ENCODE measurements around the gene KRTAP9-7. TPM values are rescaled to one million over a fixed set of nuclear protein-coding genes. Genes with fewer than 3 reads are reported as not detected.

KRTAP9-7 gene
- total and polyA plus RNA-seq, 2 experiments from 2014 or later: not detected

DNA sequence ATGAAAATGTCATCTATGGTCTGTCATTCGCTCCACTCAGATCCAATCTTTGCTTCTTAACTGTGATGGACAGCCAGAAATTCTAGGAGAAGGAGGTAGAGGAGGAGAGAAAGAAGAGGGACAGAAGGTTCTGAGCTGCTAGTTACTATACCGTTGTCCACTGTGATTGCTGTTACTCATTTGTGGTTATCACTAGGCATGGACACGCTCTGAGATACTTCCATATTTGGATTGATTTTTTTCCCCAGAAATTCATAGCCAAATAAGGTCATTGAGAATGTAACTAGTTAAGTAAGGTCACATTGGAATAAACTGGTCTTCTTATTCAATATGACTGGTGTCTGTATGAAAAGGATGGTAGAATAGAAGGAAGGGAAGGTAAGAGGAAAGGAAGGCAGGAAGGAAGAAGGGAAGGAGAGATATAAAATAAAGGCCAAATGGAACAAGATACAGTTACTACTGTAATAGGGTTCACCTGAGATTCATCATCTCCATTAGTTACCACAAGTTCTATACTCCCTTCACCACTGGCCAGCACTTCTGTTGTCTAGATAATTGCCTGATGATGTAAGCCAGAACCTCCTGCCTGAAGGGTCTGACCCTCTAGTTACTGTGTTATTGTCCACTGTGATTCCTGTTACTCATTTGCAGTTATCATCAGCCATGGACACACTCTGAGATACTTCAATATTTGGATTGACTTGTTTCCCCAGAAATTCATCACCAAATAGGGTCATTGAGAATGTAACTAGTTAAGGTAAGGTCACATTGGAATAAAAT, 2.9 kb downstream of the KRTAP9-7 start:
- Histone ChIP-seq H3F3A (replicated peaks; ENCODE audit: low read depth) (no peaks in the 10 kb centered on the region), H3K27me3 (ENCODE audit: insufficient read depth) (no peaks in the 10 kb centered on the region), H3K4me3 (no peak overlapping the region), H2AFZ (no peak overlapping the region), H4K20me1 (replicated peaks; ENCODE audit: insufficient read depth) (no peaks in the 10 kb centered on the region), H3K4me1 (ENCODE audit: insufficient read depth) (peaks cover under 1% of the 10 kb centered on the region; the same call in 1 of the 2 replicates), H3K27ac (ENCODE audit: low read depth) (no peak overlapping the region), H3K36me3 (ENCODE audit: insufficient read depth) (no peaks in the 10 kb centered on the region), H3K9me2 (ENCODE audit: insufficient read depth) (peaks cover 4% of the 10 kb centered on the region; the same call in 1 of the 2 replicates), H3K79me2 (replicated peaks; ENCODE audit: insufficient read depth) (no peaks in the 10 kb centered on the region), H3K4me2 (no peak overlapping the region)
- ATAC-seq (no peak), DNase-seq (ENCODE audit: low spot score) (no peak)
- H3K27ac Mint-ChIP-seq: no peak overlapping the region
- H3K9me3 Mint-ChIP-seq: no peaks in the 10 kb centered on the region
- no peaks in the 10 kb centered on the region for H3K36me3 Mint-ChIP-seq (ENCODE audit: low read depth)
- H3K4me3 Mint-ChIP-seq: no peak overlapping the region
- no peak for TF ChIP-seq POLR2AphosphoS5 (IDR thresholded peaks at IDR 0.05; ENCODE audit: low read depth)
- no peak for TF ChIP-seq ZNF331 (CRISPR knock-in tag; IDR thresholded peaks at IDR 0.05; ENCODE audit: low read depth)
- TF ChIP-seq EZH2phosphoT487 (IDR thresholded peaks at IDR 0.05; ENCODE audit: unreplicated experiment): no peak
- TF ChIP-seq, protein P1, sequence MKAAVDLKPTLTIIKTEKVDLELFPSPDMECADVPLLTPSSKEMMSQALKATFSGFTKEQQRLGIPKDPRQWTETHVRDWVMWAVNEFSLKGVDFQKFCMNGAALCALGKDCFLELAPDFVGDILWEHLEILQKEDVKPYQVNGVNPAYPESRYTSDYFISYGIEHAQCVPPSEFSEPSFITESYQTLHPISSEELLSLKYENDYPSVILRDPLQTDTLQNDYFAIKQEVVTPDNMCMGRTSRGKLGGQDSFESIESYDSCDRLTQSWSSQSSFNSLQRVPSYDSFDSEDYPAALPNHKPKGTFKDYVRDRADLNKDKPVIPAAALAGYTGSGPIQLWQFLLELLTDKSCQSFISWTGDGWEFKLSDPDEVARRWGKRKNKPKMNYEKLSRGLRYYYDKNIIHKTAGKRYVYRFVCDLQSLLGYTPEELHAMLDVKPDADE (IDR thresholded peaks at IDR 0.05): no peak
- no peak for TF ChIP-seq JUNB (IDR thresholded peaks at IDR 0.05; ENCODE audit: unreplicated experiment)
- no peak for TF ChIP-seq NANOG (IDR thresholded peaks at IDR 0.05; ENCODE audit: borderline replicate concordance)
- TF ChIP-seq REST (IDR thresholded peaks at IDR 0.05; ENCODE audit: unreplicated experiment): no peak
- TF ChIP-seq EZH2 (IDR thresholded peaks at IDR 0.05; ENCODE audit: low read depth, unreplicated experiment): no peak
- TF ChIP-seq ZNF114 (CRISPR knock-in tag; IDR thresholded peaks at IDR 0.05): no peak
- no peak for TF ChIP-seq CTCF (conservative IDR thresholded peaks at IDR 0.05; ENCODE audit: low read depth in 2 of 2)
- no peaks in the 10 kb centered on the region; the same call in 2 of the 3 replicates for H3K4me1 Mint-ChIP-seq
- peaks cover 2% of the 10 kb centered on the region for H3K27me3 Mint-ChIP-seq (ENCODE audit: insufficient read depth, low read depth, poor library complexity)

Data from GM23338 (cell line).